ENCODE results near the gene RARB. TPM values are rescaled to one million over a fixed set of nuclear protein-coding genes. Genes with fewer than 3 reads are reported as not detected.

RARB gene
- total and polyA plus RNA-seq, 9 of the 15 experiments (the other 6 are each of a cell fraction or from before 2014, with no cell fraction given) = 0.15 to 1.3 (median 0.27) TPM

GRCh38 chr3:25424614-25425013 is 3.4 kb upstream of the RARB start:
- 1% methylated on average over 5 of the region's 5 CpGs for WGBS (ENCODE audit: insufficient coverage, low coverage, missing lambda C conversion rate)
- Histone ChIP-seq H3K4me2 (ENCODE audit: insufficient read depth, low read length) (no peak overlapping the region), H3K4me1 (replicated peaks in 1 of 2; ENCODE audit: control insufficient read depth in 2 of 2, insufficient read depth in 2 of 2, low read length in 2 of 2) (no peaks in the 10 kb centered on the region; a peak in 1 of 5 replicates), H3K36me3 (ENCODE audit: control insufficient read depth, insufficient read depth, low read length) (no peaks in the 10 kb centered on the region), H3K27me3 (ENCODE audit: control insufficient read depth in 2 of 2, insufficient read depth in 2 of 2, low read length in 2 of 2) (peaks cover 15% of the 10 kb centered on the region in 2 experiments), H3K27ac (ENCODE audit: extremely low read depth, low read depth, low read length) (no peak overlapping the region), H3K9ac (ENCODE audit: insufficient read depth in 1 of 2, low read depth in 2 of 2, low read length in 2 of 2) (no peak overlapping the region), H2AFZ (ENCODE audit: low read depth, low read length) (no peak overlapping the region), H3K9me1 (ENCODE audit: control insufficient read depth, insufficient read depth, low read length) (no peaks in the 10 kb centered on the region), H4K20me1 (replicated peaks; ENCODE audit: control insufficient read depth, insufficient read depth, low read length) (no peaks in the 10 kb centered on the region), H3K4me3 (no peak overlapping the region), H3K9me3 (replicated peaks; ENCODE audit: control insufficient read depth, insufficient read depth, low read depth, low read length) (no peaks in the 10 kb centered on the region), H3K79me2 (ENCODE audit: control insufficient read depth, insufficient read depth, low read length) (no peaks in the 10 kb centered on the region)
- FAIRE-seq (no peak), DNase-seq (ENCODE audit: extremely low read depth in 1 of 4, low spot score in 3 of 4) (no peak), ATAC-seq (no peak)
- in situ Hi-C loops (cut with MboI) (no loop called here), intact Hi-C loops (cut with micrococcal nuclease) (no loop called here)
- POLR2A ChIA-PET = no interaction called here
- TF ChIP-seq U2AF1 (optimal IDR thresholded peaks at IDR 0.05; ENCODE audit: low read depth, low read length) (no peak), MAFG (tag; conservative IDR thresholded peaks at IDR 0.05) (0 out of 2 replicates have a peak, but pooled peaks have one; percentile 5)
- CTCF ChIA-PET (ENCODE audit: low intra/inter-chr PET ratio) = no interaction called here
- no TSS peak for BruUV-seq (replicated peaks)

- BruUV-seq (replicated peaks) = no TSS peak
- Histone ChIP-seq H3K4me2 (ENCODE audit: insufficient read depth, low read length) (no peak overlapping the region), H3K9ac (ENCODE audit: insufficient read depth in 1 of 2, low read depth in 2 of 2, low read length in 2 of 2) (no peak overlapping the region), H2AFZ (ENCODE audit: low read depth, low read length) (no peak overlapping the region), H4K20me1 (replicated peaks; ENCODE audit: control insufficient read depth, insufficient read depth, low read length) (no peaks in the 10 kb centered on the region), H3K9me3 (replicated peaks; ENCODE audit: control insufficient read depth, insufficient read depth, low read depth, low read length) (no peaks in the 10 kb centered on the region), H3K4me1 (replicated peaks in 1 of 2; ENCODE audit: control insufficient read depth in 2 of 2, insufficient read depth in 2 of 2, low read length in 2 of 2) (no peaks in the 10 kb centered on the region; a peak in 1 of 5 replicates), H3K79me2 (ENCODE audit: control insufficient read depth, insufficient read depth, low read length) (no peaks in the 10 kb centered on the region), H3K27me3 (ENCODE audit: control insufficient read depth in 2 of 2, insufficient read depth in 2 of 2, low read length in 2 of 2) (peaks cover 16 to 17% of the 10 kb centered on the region in 2 experiments), H3K9me1 (ENCODE audit: control insufficient read depth, insufficient read depth, low read length) (no peaks in the 10 kb centered on the region), H3K36me3 (ENCODE audit: control insufficient read depth, insufficient read depth, low read length) (no peaks in the 10 kb centered on the region), H3K27ac (ENCODE audit: extremely low read depth, low read depth, low read length) (no peak overlapping the region), H3K4me3 (no peak overlapping the region)
- ATAC-seq (no peak), DNase-seq (ENCODE audit: extremely low read depth in 1 of 4, low spot score in 3 of 4) (no peak), FAIRE-seq (no peak)
- 0% methylated on average over 2 of the region's 2 CpGs for WGBS (ENCODE audit: insufficient coverage, low coverage, missing lambda C conversion rate)
- intact Hi-C loops (cut with micrococcal nuclease) (no loop called here), in situ Hi-C loops (cut with MboI) (no loop called here)
- ChIA-PET POLR2A (no interaction called here), CTCF (ENCODE audit: low intra/inter-chr PET ratio) (no interaction called here)
- TF ChIP-seq CHAMP1 (IDR thresholded peaks at IDR 0.05) (no peak), HDAC6 (IDR thresholded peaks at IDR 0.05; ENCODE audit: low read depth, low read length) (no peak), LARP7 (IDR thresholded peaks at IDR 0.05) (no peak), CREBBP (IDR thresholded peaks at IDR 0.05; ENCODE audit: low read depth, low read length) (no peak), RUNX1 (IDR thresholded peaks at IDR 0.05; ENCODE audit: low read depth) (no peak), SPI1 (IDR thresholded peaks at IDR 0.05; ENCODE audit: borderline replicate concordance, low read depth, low read length) (no peak), ZNF764 (CRISPR knock-in tag; IDR thresholded peaks at IDR 0.05; ENCODE audit: low read depth) (no peak), THRA (IDR thresholded peaks at IDR 0.05) (no peak), FOXJ3 (CRISPR knock-in tag; IDR thresholded peaks at IDR 0.05) (no peak), E2F3 (CRISPR knock-in tag; IDR thresholded peaks at IDR 0.05) (no peak)
Observed at GRCh38 chr3:25426408-25426807, 1.7 kb upstream of the RARB start.

All from K562 (cell line).